ENCODE data around the gene ADAMTS14. TPM values are rescaled to one million over a fixed set of nuclear protein-coding genes. Genes with fewer than 3 reads are reported as not detected.

ADAMTS14 gene
- total and polyA plus RNA-seq, 11 donors, result 0.11 to 3.8 (median 0.37) TPM; not detected in 1

DNA sequence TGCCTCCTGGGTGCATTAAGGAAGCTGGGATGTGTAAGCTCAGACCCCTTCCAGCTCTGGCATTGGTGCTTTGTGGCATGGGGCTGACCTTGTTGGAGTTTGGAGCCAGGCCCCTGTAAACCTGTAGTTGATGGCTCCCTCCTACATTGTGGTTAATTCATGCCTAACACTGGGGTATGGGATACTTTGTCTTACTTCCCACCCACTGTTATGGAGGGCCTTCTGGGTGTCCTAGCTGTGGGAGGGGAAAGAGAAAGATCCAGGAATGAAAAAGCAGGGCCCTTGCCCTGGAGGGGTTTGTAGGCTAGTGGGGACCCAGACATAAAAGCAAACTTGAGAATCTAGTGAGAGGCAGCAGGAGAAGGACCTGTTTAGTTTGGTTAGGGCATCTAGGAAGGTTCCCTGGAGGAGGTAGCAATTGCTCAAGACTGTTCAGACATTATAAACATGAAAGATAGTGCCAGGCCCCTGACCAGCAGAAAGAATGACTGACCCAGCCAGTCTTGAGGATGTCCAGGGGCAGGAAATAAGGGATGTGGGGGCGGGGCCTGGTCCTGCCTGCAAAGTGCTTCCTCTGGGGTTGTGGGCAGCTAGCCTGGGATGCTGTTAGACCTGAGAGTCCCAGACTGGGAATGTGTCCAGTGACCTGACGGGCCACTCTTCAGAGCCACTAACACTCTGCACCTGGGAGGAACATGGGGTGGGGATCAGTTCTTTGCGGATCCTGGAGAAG lies 6.6 kb downstream of the ADAMTS14 start:
- no peaks in the 10 kb centered on the region for H3K9me3 ChIP-seq
- no peak overlapping the region for H3K4me3 ChIP-seq
- 50 to 85% (median 84%) methylated on average over 1 to 3 of the region's 3 CpGs for WGBS, 4 donors
- H3K36me3 ChIP-seq, result no peaks in the 10 kb centered on the region
- ATAC-seq (no peak), DNase-seq (no peak)
- intact Hi-C loops (cut with DNase I), result loop anchor here in 5 of 10 donors (10.0 kb wide), 4 partner anchors 66 to 234 kb away; partner anchors contain the start of gene NODAL (in 1 of the 5)
- no peak overlapping the region for H3K27ac ChIP-seq
- TF ChIP-seq, protein P1, sequence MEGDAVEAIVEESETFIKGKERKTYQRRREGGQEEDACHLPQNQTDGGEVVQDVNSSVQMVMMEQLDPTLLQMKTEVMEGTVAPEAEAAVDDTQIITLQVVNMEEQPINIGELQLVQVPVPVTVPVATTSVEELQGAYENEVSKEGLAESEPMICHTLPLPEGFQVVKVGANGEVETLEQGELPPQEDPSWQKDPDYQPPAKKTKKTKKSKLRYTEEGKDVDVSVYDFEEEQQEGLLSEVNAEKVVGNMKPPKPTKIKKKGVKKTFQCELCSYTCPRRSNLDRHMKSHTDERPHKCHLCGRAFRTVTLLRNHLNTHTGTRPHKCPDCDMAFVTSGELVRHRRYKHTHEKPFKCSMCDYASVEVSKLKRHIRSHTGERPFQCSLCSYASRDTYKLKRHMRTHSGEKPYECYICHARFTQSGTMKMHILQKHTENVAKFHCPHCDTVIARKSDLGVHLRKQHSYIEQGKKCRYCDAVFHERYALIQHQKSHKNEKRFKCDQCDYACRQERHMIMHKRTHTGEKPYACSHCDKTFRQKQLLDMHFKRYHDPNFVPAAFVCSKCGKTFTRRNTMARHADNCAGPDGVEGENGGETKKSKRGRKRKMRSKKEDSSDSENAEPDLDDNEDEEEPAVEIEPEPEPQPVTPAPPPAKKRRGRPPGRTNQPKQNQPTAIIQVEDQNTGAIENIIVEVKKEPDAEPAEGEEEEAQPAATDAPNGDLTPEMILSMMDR (IDR thresholded peaks at IDR 0.05), result no peak
- no peak for TF ChIP-seq POLR2A (IDR thresholded peaks at IDR 0.05)
- H3K4me1 ChIP-seq, result peaks cover 0 to 17% (median 6%) of the 10 kb centered on the region in 12 donors
- H3K27me3 ChIP-seq, result peaks cover 0 to under 1% (median 0%) of the 10 kb centered on the region in 9 donors

DNA sequence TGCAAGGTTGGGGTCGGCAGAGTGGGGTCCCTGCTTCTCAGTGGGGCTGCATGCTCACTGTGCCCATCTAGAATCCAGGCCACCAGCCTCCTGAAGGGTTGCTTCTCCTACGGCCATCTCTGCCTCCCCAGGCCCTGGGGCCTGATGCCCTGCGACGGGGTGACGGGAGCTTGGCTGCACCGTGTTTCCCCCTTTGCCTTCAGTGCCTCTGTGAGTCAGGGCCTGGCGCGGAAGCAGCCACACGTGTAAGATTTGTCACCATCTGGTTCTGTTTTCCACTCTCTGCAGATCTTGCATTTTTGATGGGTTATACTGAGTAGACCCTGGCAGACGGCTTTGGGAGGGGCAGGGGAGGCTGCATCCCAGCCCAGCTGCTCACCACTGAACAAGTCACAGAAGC lies 7.2 kb downstream of the ADAMTS14 start:
- no peak overlapping the region for H3K27ac ChIP-seq
- peaks cover 0 to 11% (median 3%) of the 10 kb centered on the region in 12 donors for H3K4me1 ChIP-seq
- H3K27me3 ChIP-seq, result no peaks in the 10 kb centered on the region
- DNase-seq (peak in 2 of 5 donors; percentile 46 to 69), ATAC-seq (peak in 3 of 4 donors; percentile 18 to 56 (median 25))
- intact Hi-C loops (cut with DNase I), result loop anchor here in 5 of 10 donors (10.0 kb wide), 4 partner anchors 65 to 235 kb away; partner anchors contain the start of gene NODAL (in 1 of the 5)
- 84 to 86% (median 85%) methylated on average over 5 to 10 of the region's 10 CpGs for WGBS, 4 donors
- no peaks in the 10 kb centered on the region for H3K36me3 ChIP-seq
- TF ChIP-seq, protein P1 (IDR thresholded peaks at IDR 0.05), result no peak
- no peak for TF ChIP-seq POLR2A (IDR thresholded peaks at IDR 0.05)
- H3K4me3 ChIP-seq, result no peak overlapping the region
- no peaks in the 10 kb centered on the region for H3K9me3 ChIP-seq

DNA sequence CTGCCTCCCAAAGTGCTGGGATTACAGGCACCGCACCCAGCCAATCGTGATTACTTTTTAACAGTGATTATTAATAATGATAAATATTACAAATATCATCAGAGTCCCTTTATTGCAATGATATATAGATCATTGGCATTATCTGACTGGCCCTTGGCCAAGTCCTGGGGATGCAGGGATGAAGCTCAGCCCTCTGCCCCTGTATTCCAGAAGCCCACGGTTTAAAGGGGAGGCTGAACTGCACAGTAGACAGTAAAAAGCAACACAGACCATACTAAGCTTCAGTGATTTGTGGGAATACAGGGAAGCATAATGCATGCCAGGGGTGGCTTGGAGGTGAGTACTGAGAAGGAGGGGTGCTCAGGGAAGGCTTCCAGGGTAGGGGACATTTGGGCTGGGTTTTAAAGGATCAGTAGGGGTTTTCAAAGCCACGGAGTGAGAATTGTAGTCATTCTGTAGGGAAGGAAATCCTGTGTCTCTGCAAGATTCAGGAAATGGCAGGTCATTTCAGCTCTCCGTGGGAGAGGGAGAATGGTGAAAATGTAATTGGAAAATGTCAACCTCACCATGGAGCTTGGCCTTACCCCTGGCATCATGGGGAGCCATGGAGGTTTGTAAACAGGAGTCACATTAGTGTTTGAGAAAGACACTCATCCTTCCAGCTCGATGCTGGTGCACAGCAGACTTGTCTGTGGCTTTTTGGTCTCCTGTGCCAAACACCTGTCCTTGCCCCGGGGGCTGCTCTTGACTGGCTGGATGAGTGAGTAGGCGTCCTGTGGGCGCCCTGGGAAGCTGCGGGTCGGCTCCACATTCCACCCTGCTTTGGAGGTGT lies 8.8 kb downstream of the ADAMTS14 start:
- intact Hi-C loops (cut with DNase I), result no loop called here
- WGBS, 4 donors, result 76 to 86% (median 83%) methylated on average over 11 of the region's 11 CpGs

More for the DNA sequence above, 8.8 kb downstream of the ADAMTS14 start:
- Histone ChIP-seq H3K4me1 (peaks cover 0 to 7% (median 3%) of the 10 kb centered on the region in 12 donors), H3K36me3 (no peaks in the 10 kb centered on the region), H3K27ac (no peak overlapping the region), H3K9me3 (no peaks in the 10 kb centered on the region), H3K27me3 (no peaks in the 10 kb centered on the region), H3K4me3 (no peak overlapping the region)
- DNase-seq (no peak), ATAC-seq (no peak)
- TF ChIP-seq, protein P1 (IDR thresholded peaks at IDR 0.05), result no peak
- no peak for TF ChIP-seq POLR2A (IDR thresholded peaks at IDR 0.05)
